ENCODE results near the gene TIMM17B.

DNA sequence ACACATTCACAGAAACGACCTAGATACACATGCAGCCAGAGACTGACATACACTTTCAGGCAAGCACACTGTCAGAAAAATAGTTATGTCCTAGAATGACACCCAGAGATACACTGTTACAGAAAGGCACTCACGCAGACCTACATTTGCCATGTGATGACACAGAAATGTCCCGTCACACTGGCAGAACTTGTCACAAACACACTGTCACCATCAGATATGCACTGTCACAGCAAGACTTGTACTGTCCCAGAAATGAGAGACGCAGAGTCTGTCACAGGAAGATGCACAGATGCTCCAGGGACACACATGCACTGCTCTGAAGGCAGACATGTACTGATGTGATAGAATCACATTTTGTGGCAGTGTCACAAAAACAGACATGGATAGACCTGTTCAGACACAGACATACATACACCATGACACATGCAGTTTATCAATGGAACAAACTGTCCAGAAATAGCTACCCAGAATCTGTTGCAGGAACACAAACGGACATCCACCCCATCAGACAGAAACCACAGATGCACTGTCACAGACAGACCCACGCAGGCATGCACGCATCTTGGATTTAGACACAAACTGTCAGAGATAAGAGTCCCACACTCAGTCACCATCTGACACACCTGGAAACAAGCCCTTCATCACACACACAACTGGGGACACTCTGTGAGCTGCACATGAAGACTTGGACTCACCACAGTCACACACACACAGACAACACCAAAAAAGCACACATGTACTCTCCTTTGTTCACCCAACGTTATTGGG lies 22.6 kb upstream of the TIMM17B start:
- TF ChIP-seq POLR2AphosphoS5 (IDR thresholded peaks at IDR 0.05; ENCODE audit: borderline replicate concordance, low read depth, low read length) (no peak), EZH2 (IDR thresholded peaks at IDR 0.05) (no peak)

Data from SK-N-MC (cell line).